ENCODE measurements around the gene MXRA8.

MXRA8 gene

GRCh38 chr1:1354271-1355247 is 3.8 kb downstream of the MXRA8 start:
- peak in 1 of 2 donors; percentile 11 for ATAC-seq (replicated peaks)
- Mint-ChIP-seq H3K4me1 (peaks cover 17 to 50% of the 10 kb centered on the region in 2 donors), H3K36me3 (peaks cover 1 to 5% of the 10 kb centered on the region in 2 donors), H3K27ac (peak overlapping the region; percentile 85), H3K4me3 (peak overlapping the region; percentile 60 to 63), H3K27me3 (peaks cover 47 to 62% of the 10 kb centered on the region in 2 donors), H3K9me3 (no peaks in the 10 kb centered on the region)
- no peak for DNase-seq

GRCh38 chr1:1353389-1354151 is 4.8 kb downstream of the MXRA8 start:
- no peak for DNase-seq
- no peaks in the 10 kb centered on the region for H3K9me3 Mint-ChIP-seq
- peak overlapping the region in 1 of 2 donors; percentile 19 for H3K4me3 Mint-ChIP-seq
- peaks cover 17 to 40% of the 10 kb centered on the region in 2 donors for H3K4me1 Mint-ChIP-seq
- peak overlapping the region; percentile 31 for H3K27ac Mint-ChIP-seq
- no peak for ATAC-seq (replicated peaks)
- peaks cover 1 to 5% of the 10 kb centered on the region in 2 donors for H3K36me3 Mint-ChIP-seq
- H3K27me3 Mint-ChIP-seq: peaks cover 37 to 52% of the 10 kb centered on the region in 2 donors

- no peak for DNase-seq
- peaks cover 17 to 39% of the 10 kb centered on the region in 2 donors for H3K4me1 Mint-ChIP-seq
- no peak overlapping the region for H3K27ac Mint-ChIP-seq
- H3K36me3 Mint-ChIP-seq: peaks cover 1 to 5% of the 10 kb centered on the region in 2 donors
- ATAC-seq (replicated peaks): no peak
- H3K27me3 Mint-ChIP-seq: peaks cover 31 to 45% of the 10 kb centered on the region in 2 donors
- H3K9me3 Mint-ChIP-seq: no peaks in the 10 kb centered on the region
- H3K4me3 Mint-ChIP-seq: peak overlapping the region; percentile 10 to 73
Observed at GRCh38 chr1:1352786-1353388, 5.5 kb downstream of the MXRA8 start.

- Mint-ChIP-seq H3K4me3 (peak overlapping the region; percentile 73 to 77), H3K27me3 (peaks cover 22 to 34% of the 10 kb centered on the region in 2 donors), H3K4me1 (peaks cover 23 to 49% of the 10 kb centered on the region in 2 donors), H3K9me3 (no peaks in the 10 kb centered on the region), H3K27ac (peak overlapping the region; percentile 84), H3K36me3 (peaks cover 1 to 5% of the 10 kb centered on the region in 2 donors)
- ATAC-seq (replicated peaks) (no peak), DNase-seq (no peak)
Observed at GRCh38 chr1:1351511-1352427, 6.6 kb downstream of the MXRA8 start.

GRCh38 chr1:1349256-1350012 is 8.9 kb downstream of the MXRA8 start, which contains the start of gene DVL1:
Gene DVL1, minus strand, starts transcription at chr1:1349418. Its CDS starts 353 bp downstream, at chr1:1349065.
- DNase-seq (peak; percentile 64), ATAC-seq (replicated peaks) (peak; percentile 86 to 87)
- Mint-ChIP-seq H3K4me1 (peaks cover 26 to 54% of the 10 kb centered on the region in 2 donors), H3K9me3 (no peaks in the 10 kb centered on the region), H3K36me3 (peaks cover 1 to 5% of the 10 kb centered on the region in 2 donors), H3K27ac (peak within 1 kb of the TSS; percentile 79), H3K4me3 (peak within 1 kb of the TSS; percentile 82 to 84), H3K27me3 (peaks cover 22 to 26% of the 10 kb centered on the region in 2 donors)

- peak; percentile 48 to 51 for ATAC-seq (replicated peaks)
Observed at GRCh38 chr1:1348420-1349255, 9.7 kb downstream of the MXRA8 start.

GRCh38 chr1:1347663-1348419 is 10.5 kb downstream of the MXRA8 start:
- H3K4me3 Mint-ChIP-seq: peak overlapping the region; percentile 82 to 84
- DNase-seq (no peak), ATAC-seq (replicated peaks) (no peak)
- peaks cover 8 to 10% of the 10 kb centered on the region in 2 donors for H3K27me3 Mint-ChIP-seq
- H3K9me3 Mint-ChIP-seq: no peaks in the 10 kb centered on the region
- H3K27ac Mint-ChIP-seq: peak overlapping the region; percentile 59
- peaks cover 1 to 5% of the 10 kb centered on the region in 2 donors for H3K36me3 Mint-ChIP-seq
- H3K4me1 Mint-ChIP-seq: peaks cover 20 to 48% of the 10 kb centered on the region in 2 donors

More at GRCh38 chr1:1348420-1349255, 9.7 kb downstream of the MXRA8 start:
- Mint-ChIP-seq H3K4me3 (peak overlapping the region; percentile 82 to 84), H3K27me3 (peaks cover 16 to 18% of the 10 kb centered on the region in 2 donors), H3K27ac (peak overlapping the region; percentile 79), H3K9me3 (no peaks in the 10 kb centered on the region), H3K36me3 (peaks cover 1 to 5% of the 10 kb centered on the region in 2 donors), H3K4me1 (peaks cover 24 to 52% of the 10 kb centered on the region in 2 donors)
- no peak for DNase-seq

- Mint-ChIP-seq H3K36me3 (peaks cover 0 to 2% of the 10 kb centered on the region in 2 donors), H3K27ac (peak overlapping the region; percentile 88)
- ATAC-seq (replicated peaks): no peak
Observed at GRCh38 chr1:1347026-1347595, 11.2 kb downstream of the MXRA8 start.

GRCh38 chr1:1346501-1346890 is 11.9 kb downstream of the MXRA8 start:
- peaks cover 12 to 37% of the 10 kb centered on the region in 2 donors for H3K4me1 Mint-ChIP-seq
- H3K9me3 Mint-ChIP-seq: no peaks in the 10 kb centered on the region
- H3K4me3 Mint-ChIP-seq: no peak overlapping the region
- DNase-seq (no peak), ATAC-seq (replicated peaks) (no peak)
- no peak overlapping the region for H3K27ac Mint-ChIP-seq
- no peaks in the 10 kb centered on the region for H3K27me3 Mint-ChIP-seq
- peaks cover 3% of the 10 kb centered on the region in 2 donors for H3K36me3 Mint-ChIP-seq

More at GRCh38 chr1:1347026-1347595, 11.2 kb downstream of the MXRA8 start:
- peaks cover 13 to 41% of the 10 kb centered on the region in 2 donors for H3K4me1 Mint-ChIP-seq
- no peak for DNase-seq
- H3K9me3 Mint-ChIP-seq: no peaks in the 10 kb centered on the region
- H3K27me3 Mint-ChIP-seq: peaks cover under 1 to 2% of the 10 kb centered on the region in 2 donors
- peak overlapping the region in 1 of 2 donors; percentile 28 for H3K4me3 Mint-ChIP-seq

GRCh38 chr1:1345860-1346500 is 12.4 kb downstream of the MXRA8 start:
- Mint-ChIP-seq H3K36me3 (peaks cover 8% of the 10 kb centered on the region in 2 donors), H3K27ac (no peak overlapping the region), H3K27me3 (no peaks in the 10 kb centered on the region), H3K4me3 (no peak overlapping the region), H3K4me1 (peaks cover 12 to 37% of the 10 kb centered on the region in 2 donors), H3K9me3 (no peaks in the 10 kb centered on the region)
- ATAC-seq (replicated peaks) (no peak), DNase-seq (no peak)
